CD4-positive, alpha-beta T cell treated with Interleukin-17A for 1 hour (primary cell): ENCODE data around the gene STAT4.
A peak's percentile ranks its signal among the peaks of the same experiment; 100 is the strongest.

Source experiments
- DNase-seq: peaks from one replicate; pipeline ENCODE4 v3.0.0-alpha.2; 2020

The STAT4 gene

DNA sequence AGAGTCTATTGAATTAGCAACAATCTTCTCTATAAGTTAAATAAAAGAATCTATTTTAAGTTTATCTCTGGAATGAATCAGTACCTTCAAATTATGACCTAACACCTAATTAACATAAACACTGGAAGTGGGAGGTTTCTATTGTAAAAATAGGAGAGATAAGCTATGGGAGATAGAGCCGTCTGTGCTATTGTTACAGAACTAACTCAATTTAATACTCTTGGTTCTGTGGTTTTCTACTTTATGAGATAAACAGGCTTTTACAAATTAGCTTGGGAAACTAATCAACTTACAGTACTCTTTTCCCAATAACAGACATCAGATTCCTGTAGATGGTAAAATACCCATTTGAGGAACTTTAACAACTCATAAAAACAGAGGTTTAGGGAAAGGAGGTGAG, 111.2 kb downstream of the STAT4 start:
- no peak for DNase-seq

GRCh38 chr2:191038741-191039140, 112.1 kb downstream of the STAT4 start:
- DNase-seq, result no peak

DNA sequence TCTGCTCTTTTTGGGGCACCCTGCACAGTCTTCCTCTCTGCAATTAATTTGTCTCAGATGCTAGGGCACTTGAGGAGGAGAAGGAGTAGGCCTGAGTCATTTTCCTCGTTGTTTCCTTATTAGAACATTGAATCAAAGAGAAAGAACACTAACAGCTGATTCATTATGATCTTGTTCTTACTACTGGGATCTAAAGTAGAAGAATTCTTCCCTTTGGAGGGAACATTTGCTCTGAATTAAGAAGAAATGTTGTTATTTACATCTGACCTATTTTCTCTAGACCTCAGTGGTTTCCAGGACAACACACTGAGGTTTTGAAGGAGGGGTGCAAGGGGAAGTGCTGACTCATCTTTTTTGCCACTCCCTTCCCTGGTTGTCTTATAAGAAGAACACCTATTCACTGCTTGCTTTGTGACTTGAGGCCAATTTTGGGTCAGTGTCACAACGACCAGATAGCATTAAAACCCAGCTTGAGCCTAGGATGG, 112.5 kb downstream of the STAT4 start:
- peak; percentile 78 for DNase-seq

- DNase-seq, result no peak
These were observed 113.4 kb downstream of the STAT4 start for GRCh38 chr2:191037351-191037750.

- no peak for DNase-seq
These were observed 114.4 kb downstream of the STAT4 start for GRCh38 chr2:191036363-191036762.

- DNase-seq, result no peak
These were observed 118.0 kb downstream of the STAT4 start for GRCh38 chr2:191032588-191033429.

GRCh38 chr2:191031256-191031655, 119.5 kb downstream of the STAT4 start:
- DNase-seq, result no peak

DNA sequence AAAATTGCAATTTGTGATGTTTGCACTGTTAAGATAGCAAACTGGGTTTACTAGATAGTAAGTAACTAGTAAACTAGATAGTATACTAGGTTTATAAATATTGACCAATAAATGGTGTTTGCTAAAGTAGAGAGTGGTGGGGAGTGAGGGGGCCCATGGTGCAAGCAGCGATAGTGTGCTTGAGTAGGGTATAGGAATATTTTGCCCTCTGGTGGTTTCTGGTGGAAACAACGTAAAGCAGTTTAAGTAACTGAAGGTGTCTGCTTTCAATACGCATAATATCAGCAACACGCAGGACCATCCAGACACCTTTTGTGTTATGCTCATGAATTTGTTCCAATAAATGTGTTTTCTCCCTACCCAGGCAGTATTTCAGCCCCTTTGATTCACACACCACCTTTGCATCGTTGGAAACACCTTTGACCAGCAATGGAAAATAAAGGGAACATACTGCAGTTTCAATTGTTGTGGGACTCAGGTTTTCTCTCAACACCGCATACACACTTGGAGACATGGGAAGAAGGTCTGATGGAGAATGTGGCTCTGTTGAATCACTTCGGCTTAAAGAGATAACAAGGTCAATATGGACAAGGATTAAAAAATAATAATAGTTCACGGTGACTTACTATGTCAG, 120.2 kb downstream of the STAT4 start:
- peak; percentile 78 for DNase-seq

DNA sequence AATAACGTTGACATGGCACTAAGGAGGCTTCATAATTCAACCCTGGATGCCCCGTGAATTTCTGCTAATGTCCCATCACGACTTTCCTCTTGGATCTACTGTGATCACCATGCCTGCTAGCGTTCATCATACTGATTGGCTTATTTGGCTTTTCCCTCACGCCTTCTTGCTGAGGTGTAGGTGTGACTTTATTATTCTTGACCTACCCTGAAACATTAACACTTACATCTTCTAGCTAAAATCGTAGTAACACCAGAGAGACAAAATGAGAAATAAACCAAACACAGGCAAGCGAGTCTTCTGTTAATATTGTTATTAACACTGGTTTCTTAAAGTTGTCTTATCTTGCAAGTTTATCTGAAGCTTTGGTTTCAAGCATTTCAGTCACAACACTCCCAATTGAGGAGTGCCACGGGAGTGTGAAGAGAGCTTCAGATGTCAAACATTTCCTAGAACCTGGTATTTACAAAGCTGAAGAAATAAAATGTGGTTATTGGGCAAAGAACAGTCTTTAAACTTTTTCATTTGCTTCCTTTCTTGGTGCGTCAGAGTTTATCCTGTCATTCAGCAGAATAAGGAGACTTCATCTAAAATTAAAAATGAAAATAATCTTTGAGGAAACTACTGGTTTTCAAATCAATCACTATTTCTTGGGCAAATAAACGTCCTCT, 121.4 kb downstream of the STAT4 start:
- peak; percentile 40 for DNase-seq

- DNase-seq, result no peak
These were observed 124.4 kb downstream of the STAT4 start for GRCh38 chr2:191026377-191026776.

DNA sequence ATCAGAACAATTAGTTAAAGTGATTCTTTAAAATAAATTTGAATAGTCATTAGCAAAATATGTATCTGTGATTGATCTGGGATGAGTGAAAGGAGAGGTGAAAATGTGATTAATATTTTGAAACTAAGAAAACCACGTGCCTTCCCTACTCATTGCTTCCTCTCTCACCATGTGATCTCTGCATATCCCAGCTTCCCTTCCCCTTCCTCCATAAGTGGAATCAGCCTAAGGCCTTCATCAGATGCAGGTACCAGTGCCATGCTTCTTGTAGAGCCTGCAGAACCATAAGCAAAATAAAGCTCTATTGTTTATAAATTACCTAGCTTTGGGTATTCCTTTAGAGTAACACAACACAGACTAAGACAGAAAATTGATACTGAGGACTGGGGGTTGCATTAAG, 125.7 kb downstream of the STAT4 start:
- no peak for DNase-seq

- peak; percentile 60 for DNase-seq
These were observed 127.5 kb downstream of the STAT4 start for GRCh38 chr2:191023235-191023679.

GRCh38 chr2:191020742-191021381, 129.9 kb downstream of the STAT4 start:
- peak; percentile 26 for DNase-seq

- peak; percentile 96 for DNase-seq
These were observed 130.5 kb downstream of the STAT4 start for GRCh38 chr2:191020221-191020741.

GRCh38 chr2:191019376-191019775, 131.4 kb downstream of the STAT4 start:
- DNase-seq, result no peak

DNA sequence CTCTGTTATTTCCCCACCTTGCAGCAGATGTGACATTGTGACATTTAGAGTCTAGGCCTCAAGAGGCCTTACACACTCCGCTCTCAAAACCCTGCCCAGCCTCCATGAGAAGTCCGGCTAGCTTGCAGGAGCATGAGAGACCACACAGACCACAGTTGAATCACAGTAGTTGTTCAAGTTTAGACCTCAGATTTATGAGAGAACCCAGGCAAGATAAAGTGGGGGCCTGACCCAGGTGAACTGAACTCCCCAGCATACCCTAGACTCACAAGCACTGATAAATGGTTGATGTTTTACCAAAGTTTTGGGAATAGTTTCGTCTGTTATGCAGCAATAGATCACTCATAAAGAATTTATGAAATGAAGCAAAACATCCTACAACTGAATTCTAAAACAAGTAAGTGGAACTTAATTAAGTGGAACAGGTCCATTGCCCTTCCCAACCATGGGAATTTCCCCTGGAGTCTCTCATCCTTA, 132.1 kb downstream of the STAT4 start:
- DNase-seq, result no peak

- no peak for DNase-seq
These were observed 132.7 kb downstream of the STAT4 start for GRCh38 chr2:191018048-191018447.

- DNase-seq, result no peak
These were observed 135.0 kb downstream of the STAT4 start for GRCh38 chr2:191015831-191016230.

DNA sequence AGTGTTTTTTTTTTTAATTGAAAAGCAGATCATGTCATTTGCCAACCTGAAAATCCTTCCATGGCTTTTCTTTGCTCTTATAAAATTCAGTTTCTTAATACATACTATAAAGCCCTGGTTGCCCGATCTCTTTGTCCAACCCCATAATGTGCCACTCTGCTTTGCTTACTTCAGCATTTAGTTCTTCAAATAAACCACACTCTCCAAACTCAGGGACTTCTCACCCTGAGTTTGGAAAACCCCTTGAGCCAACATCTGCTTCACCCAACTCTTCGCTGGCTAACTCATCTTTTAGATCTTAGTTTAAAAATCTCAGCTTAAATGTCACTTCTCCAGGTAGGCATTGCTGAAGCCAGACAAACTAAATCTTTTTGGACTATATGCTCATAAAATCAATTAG, 135.6 kb downstream of the STAT4 start:
- DNase-seq, result peak; percentile 52

GRCh38 chr2:191014653-191015020, 136.2 kb downstream of the STAT4 start:
- DNase-seq, result no peak

DNA sequence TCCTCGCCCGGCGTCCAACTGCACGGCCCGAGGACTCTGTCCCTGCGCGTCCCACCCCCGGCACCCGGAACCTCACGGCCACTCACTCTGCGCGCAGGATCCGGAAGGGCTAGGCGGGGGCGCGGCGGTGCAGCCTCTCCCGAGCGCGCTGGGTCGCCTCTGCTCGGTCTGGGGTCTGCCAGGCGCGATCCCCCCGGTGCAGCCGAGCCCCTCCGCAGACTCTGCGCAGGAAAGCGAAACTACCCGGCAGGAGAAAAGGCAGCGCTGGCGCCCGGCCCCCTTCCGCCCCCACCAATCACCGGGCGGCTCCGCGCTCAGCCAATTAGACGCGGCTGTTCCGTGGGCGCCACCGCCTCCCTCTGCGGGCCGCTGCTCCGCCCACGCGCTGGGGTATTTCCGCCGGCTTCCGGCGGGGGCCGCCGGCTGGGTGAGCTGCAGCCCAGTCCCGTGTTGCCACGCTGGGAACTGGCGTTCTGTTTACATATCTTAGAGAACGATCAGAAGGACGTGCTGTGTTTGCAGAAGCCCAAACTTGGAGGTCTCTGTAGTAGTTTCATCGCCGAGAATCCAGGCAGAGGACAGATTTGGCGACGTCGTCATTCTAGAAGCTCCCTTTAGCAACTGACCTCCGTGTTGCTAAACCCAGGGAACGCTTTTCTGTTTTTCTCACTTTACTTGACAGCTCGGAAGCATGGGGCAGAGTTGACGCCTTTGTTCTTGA, 136.7 kb downstream of the STAT4 start, which contains the start of gene STAT1:
Gene STAT1 (minus strand): TSS at position 240 of the 721 bp plus-strand sequence. CDS start 4,168 bp downstream, outside the sequence.
- DNase-seq, result peak; percentile 95

DNA sequence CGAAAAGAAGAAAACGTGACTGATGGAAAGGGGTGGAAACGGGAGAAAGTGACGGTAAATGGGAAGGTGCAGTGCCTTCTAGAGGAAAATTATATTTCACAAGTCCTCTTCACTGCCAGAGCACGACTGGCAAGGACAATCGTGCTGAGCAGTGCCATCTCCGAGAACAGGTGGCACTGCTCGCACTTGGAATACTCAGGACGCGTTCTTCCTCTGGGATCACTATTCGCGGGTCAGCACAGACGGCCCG, 137.2 kb downstream of the STAT4 start:
- no peak for DNase-seq
